SU-DHL-6 (cell line): ENCODE measurements around the gene XNDC1N.

Source experiments
- CTCF ChIP-seq: fragments of 200-600 bp; sonication (generic); IDR thresholded peaks from one replicate; pipeline ENCODE4 v1.5.1; 2017; ENCODE audit warnings: antibody characterized with exemption, mild to moderate bottlenecking, low read length, moderate library complexity; ENCODE audit not compliant: insufficient read depth, poor library complexity, severe bottlenecking
- EZH2phosphoT487 ChIP-seq: fragments of 200-600 bp; sonication (generic), shearing (Covaris generic); conservative IDR thresholded peaks from 2 replicates; pipeline ENCODE4 v1.6.1; 2018; ENCODE audit warnings: mild to moderate bottlenecking, antibody characterized with exemption, low read length, moderate library complexity, mixed read lengths

GRCh38 chr11:71951741-71952310 is 23.4 kb upstream of the XNDC1N start:
- TF ChIP-seq CTCF = no peak
- no peak for TF ChIP-seq EZH2phosphoT487
